HG03139 (cell line): ENCODE results near the gene BCR.

Source experiments
- ATAC-seq: cut with Tn5 transposase; IDR thresholded peaks from one replicate; pipeline ENCODE4 v1.9.1; 2021; ENCODE audit not compliant: unreplicated experiment

BCR gene

DNA sequence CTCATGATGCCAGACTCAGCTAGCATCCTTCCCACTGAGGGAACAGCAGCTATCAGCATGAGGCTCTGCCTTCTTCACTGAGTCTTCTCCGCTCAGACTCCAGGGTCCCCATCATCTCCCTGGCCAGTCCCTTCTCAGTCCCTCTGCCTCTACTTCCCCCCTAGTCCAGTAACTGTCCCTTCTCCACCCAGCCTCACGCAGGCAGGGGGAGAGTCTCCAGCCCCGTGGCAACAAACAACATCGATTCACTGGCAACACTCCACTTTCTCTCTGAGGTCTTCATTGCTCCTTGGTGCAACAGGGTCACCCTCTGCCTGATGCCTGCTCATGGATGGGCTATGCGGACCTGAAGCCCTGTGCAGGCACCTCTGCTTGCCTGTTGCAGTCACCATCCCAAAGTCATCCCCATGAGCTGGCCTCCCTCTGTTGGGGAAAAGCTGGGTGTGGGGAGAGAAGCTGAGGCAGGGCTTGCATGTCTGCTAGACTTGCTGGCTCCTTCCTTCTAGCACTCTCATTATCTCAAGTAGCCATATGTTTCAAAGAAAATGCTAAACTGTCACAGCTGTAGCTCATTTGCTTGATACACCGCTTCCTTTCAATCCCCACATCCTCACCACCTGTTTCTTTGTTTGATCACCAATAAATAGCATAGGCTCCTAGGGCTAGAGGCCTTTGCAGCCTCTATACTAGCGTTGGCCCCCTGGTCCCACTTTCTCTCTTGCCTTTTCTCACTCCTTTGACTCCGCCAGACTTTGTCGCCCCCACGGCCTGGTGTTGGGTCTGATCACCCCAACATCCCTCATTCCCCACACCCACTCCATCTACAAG, 4.3 kb upstream of the BCR start:
- no peak for ATAC-seq

DNA sequence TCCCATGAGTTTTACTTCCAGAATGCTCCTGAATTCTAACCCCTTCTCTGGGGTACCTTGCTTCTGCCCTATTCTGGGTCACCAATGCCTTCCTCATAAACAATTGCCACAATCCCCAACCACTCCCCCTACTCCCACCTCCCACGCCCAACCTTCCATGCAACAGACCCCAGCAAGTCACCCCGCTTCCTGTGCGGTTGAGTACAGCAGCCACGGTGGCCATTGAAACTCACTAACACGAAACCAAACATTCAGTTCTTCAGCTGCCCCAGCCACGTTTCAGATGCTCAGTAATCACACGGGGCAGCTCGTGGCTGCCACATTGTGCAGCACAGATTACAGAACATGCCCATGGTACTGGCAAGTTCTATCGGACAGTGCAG, 3.7 kb upstream of the BCR start:
- no peak for ATAC-seq

DNA sequence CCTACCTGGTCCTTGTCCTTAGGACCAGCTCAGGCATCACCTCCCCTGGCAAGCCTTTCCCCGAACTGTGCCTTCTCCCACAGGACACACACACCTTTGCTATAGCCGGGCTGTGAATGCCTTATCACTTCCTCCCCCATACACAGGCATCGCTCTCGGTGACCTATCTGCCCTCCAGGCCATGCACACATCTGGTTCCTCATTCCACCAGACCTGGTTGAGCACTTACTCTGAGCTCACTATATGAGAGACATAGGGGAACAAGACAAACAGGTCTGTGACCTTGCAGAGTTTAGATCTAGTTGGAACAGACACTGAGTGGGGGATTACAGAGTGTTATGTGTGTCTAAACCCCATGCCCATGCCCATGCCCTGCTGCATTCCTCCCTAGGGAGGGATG, 3.1 kb upstream of the BCR start:
- ATAC-seq = no peak

DNA sequence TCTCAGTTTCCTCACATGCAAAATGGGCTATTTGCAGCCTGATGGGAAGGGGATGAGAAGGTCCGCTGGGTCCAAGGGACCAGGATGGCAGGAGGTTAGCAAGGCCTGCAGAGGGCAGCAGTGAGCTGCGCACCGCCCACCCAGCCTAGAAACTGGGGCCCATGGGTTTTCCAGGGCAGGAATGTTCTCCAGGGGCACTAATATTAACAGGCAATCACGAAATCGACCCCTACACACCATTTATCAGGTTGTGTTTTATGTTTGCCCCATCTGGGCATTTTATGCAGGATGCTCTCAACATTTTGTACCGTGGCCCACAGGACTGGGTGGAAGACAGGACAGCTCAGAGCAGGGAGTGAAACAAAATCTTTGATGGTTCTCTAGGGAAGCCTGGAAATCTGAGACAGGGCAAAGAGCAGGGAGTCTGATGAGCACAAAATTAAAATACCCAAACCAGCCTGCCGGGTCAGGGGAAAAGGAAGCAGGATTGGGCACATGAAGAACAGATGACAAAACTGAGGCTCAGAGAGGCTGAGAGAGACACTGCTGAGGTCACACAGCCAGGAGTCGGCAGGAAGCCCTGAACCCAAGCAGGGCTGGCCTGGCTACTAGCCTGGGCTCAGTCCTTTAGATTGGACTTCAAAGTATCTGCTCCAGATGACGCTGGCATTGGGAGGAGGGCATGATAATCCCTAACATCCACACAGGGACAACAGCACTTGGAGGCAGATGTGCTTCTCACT, 1.6 kb upstream of the BCR start:
- ATAC-seq = no peak

DNA sequence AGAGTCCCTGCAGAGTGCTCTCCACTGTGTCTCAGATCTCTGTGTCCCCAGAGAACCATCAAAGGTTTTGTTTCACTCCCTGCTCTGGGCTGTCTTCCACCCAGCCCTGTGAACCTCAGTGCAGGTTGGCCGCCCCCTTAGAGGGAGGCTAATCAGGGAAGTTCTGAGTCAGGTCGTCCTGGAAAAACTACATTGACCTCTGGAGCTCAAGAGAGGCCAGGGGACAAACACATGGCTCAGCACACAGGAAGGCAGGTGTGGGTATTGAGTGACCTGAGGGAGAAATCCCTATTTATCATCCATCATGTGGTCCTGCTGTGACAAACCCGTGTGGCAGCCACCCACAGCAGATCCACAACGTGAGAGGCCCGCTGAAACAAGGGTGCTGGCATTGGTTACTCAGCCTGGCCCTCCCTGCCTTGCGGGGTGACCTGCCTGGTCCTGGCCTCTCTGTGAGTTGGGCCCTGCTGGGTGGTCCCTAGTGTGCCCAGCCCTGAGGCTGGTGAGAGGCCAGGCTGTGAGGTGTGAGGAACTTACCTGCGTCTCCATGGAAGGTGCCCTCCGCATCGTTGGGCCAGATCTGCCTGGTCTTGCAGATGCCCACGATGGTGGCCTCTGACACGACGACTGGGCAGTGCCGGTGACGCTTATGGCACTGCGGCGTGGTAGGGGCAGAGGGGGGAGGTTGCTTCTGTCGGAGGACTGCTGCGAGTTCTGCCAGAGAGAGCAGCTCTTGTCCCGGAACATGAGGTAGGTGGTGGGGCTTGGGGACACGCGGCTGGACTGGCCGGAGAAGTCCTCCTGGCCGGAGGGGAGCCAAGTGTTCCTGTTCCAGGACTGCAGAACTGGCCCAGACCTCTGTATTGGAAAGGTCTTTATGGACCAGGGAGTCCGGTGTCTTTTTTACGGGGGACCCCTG, 669 bp upstream of the BCR start:
- no peak for ATAC-seq

DNA sequence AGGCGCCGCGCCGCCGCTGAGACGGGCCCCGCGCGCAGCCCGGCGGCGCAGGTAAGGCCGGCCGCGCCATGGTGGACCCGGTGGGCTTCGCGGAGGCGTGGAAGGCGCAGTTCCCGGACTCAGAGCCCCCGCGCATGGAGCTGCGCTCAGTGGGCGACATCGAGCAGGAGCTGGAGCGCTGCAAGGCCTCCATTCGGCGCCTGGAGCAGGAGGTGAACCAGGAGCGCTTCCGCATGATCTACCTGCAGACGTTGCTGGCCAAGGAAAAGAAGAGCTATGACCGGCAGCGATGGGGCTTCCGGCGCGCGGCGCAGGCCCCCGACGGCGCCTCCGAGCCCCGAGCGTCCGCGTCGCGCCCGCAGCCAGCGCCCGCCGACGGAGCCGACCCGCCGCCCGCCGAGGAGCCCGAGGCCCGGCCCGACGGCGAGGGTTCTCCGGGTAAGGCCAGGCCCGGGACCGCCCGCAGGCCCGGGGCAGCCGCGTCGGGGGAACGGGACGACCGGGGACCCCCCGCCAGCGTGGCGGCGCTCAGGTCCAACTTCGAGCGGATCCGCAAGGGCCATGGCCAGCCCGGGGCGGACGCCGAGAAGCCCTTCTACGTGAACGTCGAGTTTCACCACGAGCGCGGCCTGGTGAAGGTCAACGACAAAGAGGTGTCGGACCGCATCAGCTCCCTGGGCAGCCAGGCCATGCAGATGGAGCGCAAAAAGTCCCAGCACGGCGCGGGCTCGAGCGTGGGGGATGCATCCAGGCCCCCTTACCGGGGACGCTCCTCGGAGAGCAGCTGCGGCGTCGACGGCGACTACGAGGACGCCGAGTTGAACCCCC, 798 bp downstream of the BCR start:
- ATAC-seq = no peak

DNA sequence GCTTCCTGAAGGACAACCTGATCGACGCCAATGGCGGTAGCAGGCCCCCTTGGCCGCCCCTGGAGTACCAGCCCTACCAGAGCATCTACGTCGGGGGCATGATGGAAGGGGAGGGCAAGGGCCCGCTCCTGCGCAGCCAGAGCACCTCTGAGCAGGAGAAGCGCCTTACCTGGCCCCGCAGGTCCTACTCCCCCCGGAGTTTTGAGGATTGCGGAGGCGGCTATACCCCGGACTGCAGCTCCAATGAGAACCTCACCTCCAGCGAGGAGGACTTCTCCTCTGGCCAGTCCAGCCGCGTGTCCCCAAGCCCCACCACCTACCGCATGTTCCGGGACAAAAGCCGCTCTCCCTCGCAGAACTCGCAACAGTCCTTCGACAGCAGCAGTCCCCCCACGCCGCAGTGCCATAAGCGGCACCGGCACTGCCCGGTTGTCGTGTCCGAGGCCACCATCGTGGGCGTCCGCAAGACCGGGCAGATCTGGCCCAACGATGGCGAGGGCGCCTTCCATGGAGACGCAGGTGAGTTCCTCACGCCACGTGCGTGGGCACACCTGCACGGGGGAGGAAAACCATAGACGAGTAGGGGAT, 1.5 kb downstream of the BCR start:
- no peak for ATAC-seq

DNA sequence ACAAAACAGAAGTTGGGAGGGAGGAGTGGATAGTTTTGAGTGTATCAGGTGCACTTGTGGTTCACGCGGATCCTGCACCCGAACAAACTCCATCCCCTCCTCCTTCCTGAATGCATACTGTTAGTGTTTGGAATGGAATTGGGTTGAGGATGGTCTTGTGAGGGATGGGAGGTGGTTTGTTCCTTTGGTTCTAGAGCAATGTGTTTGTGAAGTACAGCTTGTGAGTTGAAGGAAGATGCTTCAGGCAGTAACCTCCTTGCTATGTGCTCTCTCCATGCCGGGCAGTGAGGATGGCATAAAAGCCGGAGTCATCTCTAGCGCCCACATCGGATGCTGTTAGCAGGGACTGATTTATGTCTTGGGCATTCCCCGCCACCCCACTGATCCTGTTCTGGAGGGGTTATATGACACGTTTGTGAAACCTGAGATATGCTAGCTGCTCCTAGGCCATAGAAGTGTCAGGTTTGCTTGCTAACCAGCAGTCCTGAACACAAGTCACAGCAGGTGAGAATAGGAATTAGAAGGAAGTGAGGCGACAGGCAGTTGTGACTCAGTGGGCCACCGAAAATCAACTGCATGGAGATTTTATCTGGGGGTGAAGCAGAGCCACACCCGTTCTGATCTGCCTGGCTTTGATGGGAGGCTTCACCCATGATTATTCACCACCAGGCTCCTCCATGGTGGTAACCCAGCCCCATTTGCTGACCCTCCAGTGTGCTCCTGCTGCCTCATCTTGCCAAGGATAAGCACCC, 2.2 kb downstream of the BCR start:
- no peak for ATAC-seq

DNA sequence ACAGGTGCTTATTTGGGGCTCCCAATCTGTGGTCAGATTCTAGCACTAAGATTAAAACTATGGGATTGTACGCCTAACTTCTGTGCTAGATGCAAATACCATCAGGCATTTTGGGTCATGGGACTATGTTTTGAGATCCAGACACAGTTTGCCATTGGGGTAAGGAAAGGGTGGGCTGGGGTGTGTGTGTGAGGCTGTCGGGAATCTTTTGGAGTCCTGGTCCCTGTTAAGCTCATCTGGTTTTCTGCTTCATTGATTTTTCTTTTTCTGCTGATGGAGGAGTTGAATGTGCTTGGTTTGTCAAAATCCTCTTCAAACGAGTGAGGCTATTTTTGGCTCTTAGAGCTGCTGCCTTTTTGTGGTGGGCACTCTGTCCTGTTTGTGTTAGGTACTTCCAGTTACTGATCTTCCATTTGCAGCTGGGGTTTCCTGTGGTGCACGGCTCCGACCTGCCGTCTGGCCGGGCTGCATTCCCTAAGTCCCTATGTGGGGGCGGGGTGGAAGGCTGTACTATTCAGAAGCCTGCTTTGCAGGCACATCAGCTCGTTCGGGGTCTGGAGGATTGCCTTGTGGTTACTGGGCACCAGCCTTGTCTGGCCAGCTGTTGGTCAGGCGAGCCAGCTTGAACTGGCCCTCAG, 2.9 kb downstream of the BCR start:
- ATAC-seq = no peak

DNA sequence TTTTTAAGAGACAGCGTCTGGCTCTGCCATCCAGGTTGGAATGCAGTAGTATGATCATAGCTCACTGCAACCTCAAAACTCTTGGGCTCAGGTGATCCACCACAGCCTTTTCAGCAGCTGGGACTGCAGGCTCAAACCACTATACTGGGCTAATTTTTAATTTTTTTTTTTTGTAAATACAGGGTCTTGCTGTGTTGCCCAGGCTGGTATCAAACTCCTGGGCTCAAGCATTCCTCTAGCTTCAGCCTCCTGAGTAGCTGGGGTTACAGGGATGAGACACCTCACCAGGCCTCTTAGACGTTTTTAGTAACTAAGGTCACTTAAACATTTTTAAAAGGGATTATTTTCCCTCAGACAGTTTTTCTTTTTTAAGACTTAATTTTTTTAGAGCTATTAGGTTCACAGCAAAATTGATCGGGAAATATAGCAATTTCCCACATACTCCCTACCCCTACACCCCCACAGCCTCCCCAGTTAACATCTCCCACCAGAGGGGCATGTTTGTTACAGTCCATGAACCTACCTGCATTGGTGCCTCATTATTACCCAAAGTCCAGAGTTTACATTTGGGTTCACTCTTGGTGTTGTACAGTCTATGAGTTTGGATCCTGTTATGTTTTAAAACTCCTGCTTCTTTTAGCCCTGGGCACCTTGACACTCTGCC, 3.9 kb downstream of the BCR start:
- ATAC-seq = no peak

DNA sequence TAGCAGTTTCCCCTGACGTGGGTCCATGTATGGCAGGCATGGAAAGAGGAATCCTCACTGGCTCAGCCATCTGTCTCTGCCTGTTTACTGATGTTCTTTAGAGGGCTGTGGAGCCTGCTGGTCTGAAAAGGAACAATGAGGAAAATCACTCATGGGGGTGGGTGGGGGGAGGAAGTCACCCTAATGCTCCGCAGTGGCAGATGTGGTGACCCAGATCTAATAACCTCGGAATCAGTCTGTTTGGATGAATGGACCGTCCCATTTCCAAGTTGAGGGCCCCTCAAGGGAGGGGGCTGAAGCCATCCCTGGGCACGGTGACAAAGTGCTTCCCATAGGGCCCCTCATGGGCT, 4.4 kb downstream of the BCR start:
- no peak for ATAC-seq

DNA sequence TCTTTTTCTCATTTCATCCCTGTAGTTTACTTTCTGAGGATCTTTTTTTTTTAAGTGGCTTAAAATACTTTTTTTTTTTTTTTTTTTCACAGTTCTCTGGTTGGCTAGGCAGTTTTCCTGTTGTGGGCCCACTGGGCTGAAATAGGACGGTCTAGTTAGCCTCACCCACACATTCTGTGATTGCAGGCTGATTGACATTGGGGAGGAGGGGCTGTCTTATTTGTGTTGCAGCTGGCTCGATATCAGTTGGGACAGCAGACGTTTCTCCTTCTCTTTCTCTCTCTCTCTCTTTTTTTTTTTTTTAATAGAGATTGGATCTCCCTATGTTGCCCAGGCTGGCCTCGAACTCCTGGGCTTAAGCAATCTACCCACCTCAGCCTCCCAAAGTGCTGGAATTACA, 6.9 kb downstream of the BCR start:
- no peak for ATAC-seq

DNA sequence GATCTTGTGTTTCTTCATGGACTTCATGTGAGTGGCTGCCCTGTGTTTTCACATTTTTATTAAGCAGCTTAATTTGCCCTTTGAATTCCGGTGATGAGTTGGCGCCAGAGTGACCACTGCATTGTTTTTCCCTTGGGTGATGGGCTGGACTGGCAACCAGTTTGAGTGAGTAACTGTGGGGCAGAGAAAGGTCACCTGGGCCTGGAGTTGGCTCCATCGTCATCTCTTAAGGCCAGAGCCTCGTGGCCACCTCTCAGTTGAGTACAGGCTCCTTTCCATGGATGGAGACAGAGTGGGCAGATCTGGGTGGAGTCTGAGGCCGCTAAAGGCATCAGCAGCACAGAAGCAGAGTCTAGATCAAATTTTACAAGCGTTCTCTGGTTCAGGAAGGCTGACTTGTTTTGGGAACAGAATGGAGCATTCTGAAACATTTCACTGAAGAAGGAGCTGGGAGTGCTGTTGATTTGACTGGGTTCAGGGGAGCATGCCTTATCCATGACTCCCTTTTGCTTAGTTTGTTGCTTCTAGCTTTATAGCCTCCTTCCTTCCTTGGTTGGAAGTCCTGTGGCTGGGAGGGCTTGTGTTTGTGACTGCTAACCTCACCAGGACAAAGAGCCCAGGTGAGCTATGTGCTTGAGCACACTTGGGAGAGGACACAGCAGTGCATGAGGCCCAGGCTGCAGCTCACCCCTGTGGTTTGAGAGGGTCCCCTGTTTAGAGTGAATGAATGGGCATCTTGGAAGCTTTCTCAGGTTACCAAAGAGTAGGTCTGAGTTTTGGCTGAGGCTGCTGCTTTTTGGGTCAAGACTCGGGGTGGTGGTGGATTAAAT, 7.8 kb downstream of the BCR start:
- ATAC-seq = no peak

DNA sequence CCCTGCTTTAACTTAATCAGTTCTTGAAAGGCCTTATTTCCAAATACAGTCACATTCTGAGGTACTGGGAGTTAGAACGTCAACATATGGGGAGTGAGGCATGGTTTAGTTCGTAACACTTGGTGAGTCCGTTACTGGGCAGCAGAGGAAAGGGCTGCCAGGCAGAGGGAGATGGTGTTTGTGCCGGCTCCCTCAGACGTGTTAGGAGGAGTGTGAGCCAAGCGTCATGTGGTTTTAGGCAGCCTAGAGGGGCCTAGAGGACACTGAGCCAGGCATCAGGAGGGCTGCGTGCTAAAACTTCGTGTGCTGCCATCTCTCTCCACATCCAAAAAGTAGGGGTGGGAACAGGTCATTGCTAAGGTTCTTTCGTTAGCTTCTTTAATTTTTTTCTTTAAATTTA, 10.2 kb downstream of the BCR start:
- no peak for ATAC-seq

DNA sequence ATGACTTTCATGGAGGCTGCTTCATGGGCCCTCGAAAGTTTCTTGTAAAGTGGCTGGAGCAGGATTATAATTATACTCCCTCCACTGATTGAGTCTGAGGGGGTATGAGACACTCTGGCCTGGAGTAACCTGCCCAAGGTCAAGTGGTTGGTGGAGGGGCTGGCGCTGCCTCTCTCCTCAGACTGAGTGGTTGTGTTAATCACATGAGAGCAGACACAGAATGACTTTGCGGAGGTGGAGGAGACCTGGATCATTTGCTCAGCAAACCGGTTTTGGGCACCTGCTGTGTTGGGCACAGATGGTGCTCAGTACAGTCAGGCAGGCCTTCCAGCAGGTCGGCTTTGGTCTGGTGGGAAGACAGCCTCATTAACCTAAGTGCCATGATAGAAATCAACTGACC, 11.8 kb downstream of the BCR start:
- ATAC-seq = no peak

DNA sequence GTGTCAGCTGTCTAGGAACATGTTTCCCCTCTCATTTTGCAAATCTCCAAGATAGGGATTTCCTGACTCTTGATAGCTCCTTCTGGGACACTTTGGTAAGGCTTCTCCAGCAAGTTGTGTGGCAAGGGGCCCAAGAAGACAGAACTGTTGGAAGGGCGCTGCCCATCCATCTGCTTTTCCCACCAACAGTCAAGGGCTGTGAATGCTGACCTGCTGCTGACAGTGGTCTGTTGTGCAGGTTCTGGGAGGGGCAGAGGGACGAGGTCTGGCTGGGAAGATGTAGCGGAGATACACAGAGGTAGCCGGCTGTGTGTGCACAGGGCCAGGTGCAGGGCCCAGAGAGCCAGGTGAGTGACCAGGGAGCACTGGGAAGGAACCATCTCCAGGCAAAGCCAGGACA, 12.2 kb downstream of the BCR start:
- no peak for ATAC-seq

DNA sequence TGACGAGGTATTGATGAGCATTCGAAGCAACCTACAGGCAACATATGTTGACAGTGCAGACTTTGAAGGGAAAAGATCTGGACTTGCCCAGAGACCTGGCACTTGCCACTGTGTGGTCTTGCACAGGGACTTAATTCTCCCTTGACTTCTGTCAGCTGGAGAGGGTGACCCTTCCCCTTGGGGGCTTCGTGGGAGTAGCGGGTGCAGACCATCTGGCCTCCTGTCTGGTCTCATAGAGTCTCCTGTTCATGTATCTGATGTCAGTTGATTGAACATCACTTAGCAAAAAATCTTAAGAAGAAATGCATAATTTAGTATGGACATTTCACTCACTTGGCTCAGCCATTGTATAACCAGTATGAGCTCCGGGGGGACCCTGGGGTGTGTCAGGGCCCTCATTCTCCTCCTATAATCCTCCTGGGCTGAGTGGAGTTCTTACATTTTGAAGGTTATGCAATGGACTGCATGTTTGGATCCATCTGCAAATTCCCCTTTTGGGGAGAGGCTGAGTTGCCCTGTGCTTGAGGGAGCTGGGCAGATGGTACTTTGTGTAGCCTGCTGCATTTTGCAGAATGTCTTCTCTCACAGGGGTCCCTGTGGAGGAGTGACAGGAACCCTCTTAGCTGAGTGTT, 13.0 kb downstream of the BCR start:
- ATAC-seq = no peak
